ENCODE data around the gene MOV10L1. TPM values are rescaled to one million over a fixed set of nuclear protein-coding genes. Genes with fewer than 3 reads are reported as not detected.

Gene MOV10L1
- total and polyA plus RNA-seq, 10 donors: 0.10 to 0.37 (median 0.15) TPM; not detected in 7

- TF ChIP-seq POLR2A (IDR thresholded peaks at IDR 0.05): no peak
- no peak for TF ChIP-seq POLR2AphosphoS5 (IDR thresholded peaks at IDR 0.05)
- TF ChIP-seq, protein P1, sequence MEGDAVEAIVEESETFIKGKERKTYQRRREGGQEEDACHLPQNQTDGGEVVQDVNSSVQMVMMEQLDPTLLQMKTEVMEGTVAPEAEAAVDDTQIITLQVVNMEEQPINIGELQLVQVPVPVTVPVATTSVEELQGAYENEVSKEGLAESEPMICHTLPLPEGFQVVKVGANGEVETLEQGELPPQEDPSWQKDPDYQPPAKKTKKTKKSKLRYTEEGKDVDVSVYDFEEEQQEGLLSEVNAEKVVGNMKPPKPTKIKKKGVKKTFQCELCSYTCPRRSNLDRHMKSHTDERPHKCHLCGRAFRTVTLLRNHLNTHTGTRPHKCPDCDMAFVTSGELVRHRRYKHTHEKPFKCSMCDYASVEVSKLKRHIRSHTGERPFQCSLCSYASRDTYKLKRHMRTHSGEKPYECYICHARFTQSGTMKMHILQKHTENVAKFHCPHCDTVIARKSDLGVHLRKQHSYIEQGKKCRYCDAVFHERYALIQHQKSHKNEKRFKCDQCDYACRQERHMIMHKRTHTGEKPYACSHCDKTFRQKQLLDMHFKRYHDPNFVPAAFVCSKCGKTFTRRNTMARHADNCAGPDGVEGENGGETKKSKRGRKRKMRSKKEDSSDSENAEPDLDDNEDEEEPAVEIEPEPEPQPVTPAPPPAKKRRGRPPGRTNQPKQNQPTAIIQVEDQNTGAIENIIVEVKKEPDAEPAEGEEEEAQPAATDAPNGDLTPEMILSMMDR (IDR thresholded peaks at IDR 0.05 in 8 of 11, conservative IDR thresholded peaks at IDR 0.05 in 3 of 11): no peak
- no peaks in the 10 kb centered on the region for H3K27me3 ChIP-seq (replicated peaks in 1 of 7)
- DNase-seq: no peak
- H3K9me3 ChIP-seq: no peaks in the 10 kb centered on the region
- WGBS, 5 donors: 87 to 94% (median 91%) methylated on average over 13 to 14 of the region's 14 CpGs
- H3K27ac ChIP-seq: no peak overlapping the region
- H3K36me3 ChIP-seq: peaks cover 3 to 100% (median 77%) of the 10 kb centered on the region in 6 donors
- no peak overlapping the region for H3K4me3 ChIP-seq
- H3K4me1 ChIP-seq: peaks cover 3 to 47% (median 31%) of the 10 kb centered on the region in 6 donors
- intact Hi-C loops (cut with DNase I; ENCODE audit: low total_unique reads): no loop called here
Measured at GRCh38 chr22:50211147-50211546, 121.3 kb downstream of the MOV10L1 start.

Other genes starting within 250 kb of the MOV10L1 start
- gene ZBED4, start 236.2 kb upstream of the MOV10L1 start, total RNA-seq: 10 to 100 TPM; 10.1 to 23.2 (median 16.1) TPM
- gene ZBED4, start 236.2 kb upstream of the MOV10L1 start, polyA plus RNA-seq: 1 to 10 TPM; 2.9 to 5.3 (median 3.5) TPM
- gene ALG12, start 171.6 kb upstream of the MOV10L1 start, total RNA-seq: 10 to 100 TPM; 10.2 to 20.1 (median 13.3) TPM
- 1 to 10 TPM; 5.7 to 7.1 (median 5.9) TPM for gene ALG12, start 171.6 kb upstream of the MOV10L1 start, polyA plus RNA-seq
- 10 to 100 TPM; 23.2 to 46.3 (median 38.1) TPM for gene CRELD2, start 171.4 kb upstream of the MOV10L1 start, total RNA-seq
- gene CRELD2, start 171.4 kb upstream of the MOV10L1 start, polyA plus RNA-seq: 10 to 100 TPM; 16.2 to 26.3 (median 18.3) TPM
- gene PIM3, start 129.2 kb upstream of the MOV10L1 start, total RNA-seq: 100 to 1,000 TPM in 5 of 7 donors, 10 to 100 TPM in 2; 72.1 to 134 (median 109) TPM
- gene PIM3, start 129.2 kb upstream of the MOV10L1 start, polyA plus RNA-seq: 10 to 100 TPM; 49.5 to 84.4 (median 52.0) TPM
- gene IL17REL, start 77.2 kb upstream of the MOV10L1 start, total RNA-seq: 1 to 10 TPM in 2 of 7 donors, under 1 TPM in 5; 0.23 to 1.9 (median 0.94) TPM
- 1 to 10 TPM in 1 of 3 donors, under 1 TPM in 2; 0.21 to 1.2 (median 0.33) TPM for gene IL17REL, start 77.2 kb upstream of the MOV10L1 start, polyA plus RNA-seq
- gene TTLL8, start 31.7 kb upstream of the MOV10L1 start, total RNA-seq: not detected
- not detected for gene TTLL8, start 31.7 kb upstream of the MOV10L1 start, polyA plus RNA-seq
- gene MLC1, start 4.6 kb upstream of the MOV10L1 start, total RNA-seq: 1 to 10 TPM; 1.2 to 4.4 (median 1.9) TPM
- gene MLC1, start 4.6 kb upstream of the MOV10L1 start, polyA plus RNA-seq: under 1 TPM; 0.17 to 0.74 (median 0.39) TPM
- gene PANX2, start 80.7 kb downstream of the MOV10L1 start, total RNA-seq: 1 to 10 TPM in 6 of 7 donors, under 1 TPM in 1; 0.39 to 4.6 (median 2.4) TPM
- gene PANX2, start 80.7 kb downstream of the MOV10L1 start, polyA plus RNA-seq: under 1 TPM; 0.11 to 0.67 (median 0.24) TPM
- gene TRABD, start 95.9 kb downstream of the MOV10L1 start, total RNA-seq: 10 to 100 TPM; 49.8 to 66.5 (median 57.7) TPM
- gene TRABD, start 95.9 kb downstream of the MOV10L1 start, polyA plus RNA-seq: 10 to 100 TPM; 43.3 to 85.8 (median 77.9) TPM
- gene SELENOO, start 111.0 kb downstream of the MOV10L1 start, total RNA-seq: 10 to 100 TPM; 25.4 to 31.7 (median 29.3) TPM
- gene SELENOO, start 111.0 kb downstream of the MOV10L1 start, polyA plus RNA-seq: 10 to 100 TPM; 26.2 to 70.8 (median 47.0) TPM
- gene TUBGCP6, start 155.0 kb downstream of the MOV10L1 start, total RNA-seq: 10 to 100 TPM; 65.2 to 98.0 (median 69.4) TPM
- gene TUBGCP6, start 155.0 kb downstream of the MOV10L1 start, polyA plus RNA-seq: 10 to 100 TPM; 36.0 to 70.7 (median 69.2) TPM
- 100 to 1,000 TPM in 1 of 7 donors, 10 to 100 TPM in 6; 63.6 to 108 (median 70.2) TPM for gene HDAC10, start 161.3 kb downstream of the MOV10L1 start, total RNA-seq
- 10 to 100 TPM; 25.0 to 69.9 (median 44.7) TPM for gene HDAC10, start 161.3 kb downstream of the MOV10L1 start, polyA plus RNA-seq
- gene MAPK12, start 171.7 kb downstream of the MOV10L1 start, total RNA-seq: 10 to 100 TPM in 2 of 7 donors, 1 to 10 TPM in 5; 3.9 to 11.6 (median 6.4) TPM
- gene MAPK12, start 171.7 kb downstream of the MOV10L1 start, polyA plus RNA-seq: 10 to 100 TPM in 1 of 3 donors, 1 to 10 TPM in 2; 6.9 to 11.0 (median 9.0) TPM
- gene MAPK11, start 180.4 kb downstream of the MOV10L1 start, total RNA-seq: 10 to 100 TPM in 3 of 7 donors, 1 to 10 TPM in 4; 5.2 to 20.7 (median 9.3) TPM
- gene MAPK11, start 180.4 kb downstream of the MOV10L1 start, polyA plus RNA-seq: 10 to 100 TPM; 10.7 to 25.3 (median 21.0) TPM
- gene PLXNB2, start 217.6 kb downstream of the MOV10L1 start, total RNA-seq: 100 to 1,000 TPM; 175 to 382 (median 278) TPM
- 100 to 1,000 TPM in 1 of 3 donors, 10 to 100 TPM in 2; 41.9 to 113 (median 68.3) TPM for gene PLXNB2, start 217.6 kb downstream of the MOV10L1 start, polyA plus RNA-seq
- gene DENND6B, start 237.0 kb downstream of the MOV10L1 start, total RNA-seq: 1 to 10 TPM; 4.5 to 8.9 (median 6.0) TPM
- 10 to 100 TPM in 1 of 3 donors, 1 to 10 TPM in 2; 6.4 to 10.4 (median 9.9) TPM for gene DENND6B, start 237.0 kb downstream of the MOV10L1 start, polyA plus RNA-seq

Data from spleen (tissue), 11 donors.